ENCODE measurements around the gene MALL. TPM values are rescaled to one million over a fixed set of nuclear protein-coding genes. Genes with fewer than 3 reads are reported as not detected.
"Not testable (repeated sequence)": the region's sequence is repeated elsewhere in the genome, so short reads cannot be mapped to it uniquely, and the experiment has no call there.

MALL gene
- total RNA-seq, 2 experiments from 2014 or later = not detected

DNA sequence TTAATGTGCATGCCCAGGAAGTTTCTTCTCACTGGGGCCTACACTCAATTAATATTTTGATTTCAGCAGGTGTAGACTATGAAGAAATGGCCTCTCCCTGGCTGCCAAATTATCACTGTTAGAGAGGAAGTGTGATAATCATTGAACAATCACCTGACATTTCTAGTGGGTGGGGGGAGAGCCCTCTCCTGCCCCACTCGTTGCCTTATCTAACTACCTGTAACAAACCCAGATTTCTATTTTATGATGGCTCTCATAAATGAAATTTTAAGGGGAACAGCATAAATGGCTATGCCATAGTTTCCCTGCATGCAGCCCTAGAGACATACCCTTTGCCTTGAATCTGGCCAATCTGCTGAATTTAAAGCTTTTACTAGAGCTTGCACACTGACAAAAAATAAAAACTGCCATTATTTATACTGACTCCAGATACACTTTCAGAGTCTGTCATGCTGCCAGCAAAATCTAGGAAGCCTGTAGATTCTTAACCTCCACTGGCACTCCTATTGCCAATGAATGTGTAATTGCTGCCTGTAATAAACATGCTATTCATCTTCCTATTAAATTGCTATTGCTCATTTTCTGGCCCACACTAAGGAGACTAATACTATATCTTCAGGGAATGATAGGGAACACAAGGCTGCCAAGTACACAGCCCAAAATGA lies 55.8 kb downstream of the MALL start:
- H3K4me3 Mint-ChIP-seq; H3K4me1 Mint-ChIP-seq; H3K27ac Mint-ChIP-seq; H3K27me3 Mint-ChIP-seq; H3K9me3 Mint-ChIP-seq; ATAC-seq (ENCODE audit: low read depth); DNase-seq; H3K36me3 Mint-ChIP-seq; POLR2A ChIA-PET: not testable (repeated sequence)

DNA sequence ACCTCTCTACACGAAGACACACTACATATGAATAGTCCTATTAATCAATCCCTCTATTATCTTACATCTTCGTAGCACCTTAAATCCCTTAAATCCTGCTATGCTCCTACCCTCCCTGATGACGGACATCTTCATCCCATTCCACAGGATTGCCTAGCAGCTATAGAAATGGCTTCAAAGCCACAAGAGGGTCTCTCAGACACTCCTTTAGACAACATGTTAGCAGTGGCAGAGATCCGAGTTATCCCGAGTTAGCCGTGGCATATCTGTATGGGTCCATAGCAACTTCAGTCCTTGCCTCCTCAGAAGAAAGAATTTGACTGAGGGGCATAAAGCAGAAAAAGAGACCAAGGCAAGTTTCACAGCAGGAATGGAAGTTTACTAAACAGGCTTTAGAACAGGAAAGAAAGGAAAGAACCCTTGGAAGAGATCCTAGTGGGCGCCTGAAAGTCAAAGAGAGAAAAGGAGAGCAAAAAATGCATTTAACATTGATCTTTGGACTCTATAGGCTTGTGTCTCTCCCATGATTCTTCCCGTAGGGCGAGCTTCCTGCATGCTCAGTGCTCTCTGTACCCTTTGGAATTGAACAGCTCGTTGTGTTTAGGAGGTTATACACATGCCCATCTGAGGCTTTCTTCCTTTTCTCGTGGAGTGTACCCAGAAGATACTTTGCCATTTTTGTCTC lies 56.5 kb downstream of the MALL start:
- H3K4me3 Mint-ChIP-seq; DNase-seq; H3K4me1 Mint-ChIP-seq; POLR2A ChIA-PET; H3K27ac Mint-ChIP-seq; H3K9me3 Mint-ChIP-seq; H3K36me3 Mint-ChIP-seq; H3K27me3 Mint-ChIP-seq; ATAC-seq (ENCODE audit: low read depth): not testable (repeated sequence)

DNA sequence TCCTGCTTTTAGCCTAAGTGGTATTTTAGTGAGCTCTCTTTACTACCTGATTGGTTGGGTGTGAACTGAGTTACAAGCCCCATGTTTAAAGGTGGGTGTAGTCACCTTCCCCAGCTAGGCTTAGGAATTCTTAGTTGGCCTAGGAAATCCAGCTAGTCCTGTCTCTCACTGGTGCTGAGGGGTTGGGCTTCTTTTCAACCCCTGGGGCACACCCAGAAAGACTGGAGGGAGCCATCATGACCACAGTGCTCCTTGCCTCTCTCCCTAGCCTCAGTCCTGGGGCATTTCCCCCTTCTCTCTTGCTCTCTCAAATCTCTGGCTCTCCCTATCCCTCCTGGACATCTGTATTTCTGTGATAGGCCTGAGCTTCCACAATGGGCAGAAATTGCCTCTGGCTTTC lies 57.6 kb downstream of the MALL start:
- H3K27ac Mint-ChIP-seq; H3K4me3 Mint-ChIP-seq; H3K36me3 Mint-ChIP-seq; ATAC-seq (ENCODE audit: low read depth); DNase-seq; H3K9me3 Mint-ChIP-seq; POLR2A ChIA-PET; H3K4me1 Mint-ChIP-seq; H3K27me3 Mint-ChIP-seq: not testable (repeated sequence)

DNA sequence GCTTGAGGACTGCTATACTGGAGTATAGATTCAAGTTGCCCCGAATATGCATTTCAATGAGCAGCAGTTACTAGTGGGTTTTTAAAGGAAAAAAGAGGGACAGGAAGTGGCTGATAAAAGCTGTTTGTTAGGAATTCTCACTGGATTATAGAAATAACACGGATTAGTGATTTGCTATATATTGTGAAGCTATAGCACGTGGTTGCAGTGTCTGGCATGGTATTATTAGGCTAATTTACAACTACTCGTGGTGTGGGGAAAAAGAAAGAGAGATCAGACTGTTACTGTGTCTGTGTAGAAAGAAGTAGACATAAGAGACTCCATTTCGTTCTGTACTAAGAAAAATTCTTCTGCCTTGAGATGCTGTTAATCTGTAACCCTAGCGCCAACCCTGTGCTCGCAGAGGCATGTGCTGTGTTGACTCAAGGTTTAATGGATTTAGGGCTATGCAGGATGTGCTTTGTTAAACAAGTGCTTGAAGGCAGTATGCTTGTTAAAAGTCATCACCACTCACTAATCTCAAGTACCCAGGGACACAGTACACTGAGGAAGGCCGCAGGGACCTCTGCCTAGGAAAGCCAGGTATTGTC lies 59.7 kb downstream of the MALL start:
- H3K36me3 Mint-ChIP-seq; H3K27me3 Mint-ChIP-seq; DNase-seq; ATAC-seq (ENCODE audit: low read depth); H3K4me3 Mint-ChIP-seq; H3K9me3 Mint-ChIP-seq; H3K27ac Mint-ChIP-seq; H3K4me1 Mint-ChIP-seq; POLR2A ChIA-PET: not testable (repeated sequence)

DNA sequence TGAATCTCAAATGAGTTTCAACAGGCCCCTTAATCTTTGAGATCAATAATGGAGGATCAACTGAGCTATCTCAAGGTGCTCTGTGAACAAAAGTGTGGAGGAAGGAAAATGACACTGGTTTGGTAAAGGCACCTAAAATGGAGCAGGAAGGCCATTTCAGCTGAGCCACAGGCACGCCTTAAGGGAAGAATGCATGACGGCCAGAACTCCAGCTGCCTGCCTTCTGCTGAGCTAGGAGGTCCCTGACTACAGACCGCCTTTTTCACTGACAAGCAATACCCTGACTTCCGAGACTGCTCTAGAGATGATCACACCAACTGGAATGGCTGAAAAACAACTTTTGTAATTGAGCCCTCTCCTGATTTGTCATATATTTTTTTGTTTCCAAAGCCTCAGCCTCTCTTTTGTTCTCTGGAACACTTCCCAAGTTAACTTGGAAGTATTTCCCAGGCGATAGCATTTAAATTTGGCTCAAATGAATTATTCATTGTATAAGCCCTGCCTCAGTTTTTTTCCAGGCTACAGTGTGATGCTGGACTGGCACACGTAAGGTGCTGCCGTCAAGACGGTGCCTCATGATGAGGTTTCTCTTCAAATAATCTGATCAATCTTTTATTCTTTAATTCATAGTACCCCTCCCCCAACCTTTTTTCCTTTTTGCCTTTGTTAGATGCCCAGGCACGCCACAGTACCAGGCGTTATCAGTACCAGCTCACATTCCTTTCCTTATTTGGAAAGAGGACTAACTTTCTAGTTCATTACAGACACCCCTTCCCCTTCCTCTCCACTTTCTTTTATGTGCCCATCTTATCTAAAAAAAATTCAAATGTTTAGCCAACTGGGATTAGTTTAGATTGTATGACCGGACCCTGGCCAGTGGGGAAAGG lies 60.9 kb downstream of the MALL start:
- H3K36me3 Mint-ChIP-seq; H3K4me1 Mint-ChIP-seq; POLR2A ChIA-PET; H3K4me3 Mint-ChIP-seq; H3K9me3 Mint-ChIP-seq; H3K27ac Mint-ChIP-seq; H3K27me3 Mint-ChIP-seq; DNase-seq; ATAC-seq (ENCODE audit: low read depth): not testable (repeated sequence)

DNA sequence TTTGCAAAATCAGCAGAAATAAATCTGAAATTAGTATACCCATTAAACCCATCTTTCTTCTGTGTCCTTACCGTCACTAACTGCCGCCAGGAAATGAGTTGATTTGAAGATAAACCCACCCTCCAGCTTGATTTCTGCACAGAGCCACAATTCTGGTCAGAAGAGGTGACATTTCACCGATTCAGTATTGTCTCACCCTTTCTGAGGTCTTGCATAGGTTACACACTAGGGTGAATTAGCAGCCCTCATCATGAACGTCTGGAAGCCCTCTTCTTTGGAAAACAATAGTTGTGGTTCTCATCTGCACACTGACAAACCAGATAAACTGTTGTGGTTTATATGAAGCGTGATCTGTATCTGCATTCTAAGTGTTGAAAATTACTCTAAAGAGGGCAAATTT lies 61.9 kb downstream of the MALL start:
- H3K9me3 Mint-ChIP-seq, H3K27me3 Mint-ChIP-seq, H3K4me3 Mint-ChIP-seq, H3K36me3 Mint-ChIP-seq, DNase-seq, H3K4me1 Mint-ChIP-seq, POLR2A ChIA-PET, H3K27ac Mint-ChIP-seq: not testable (repeated sequence)
- ATAC-seq (ENCODE audit: low read depth) = peak; percentile 74

DNA sequence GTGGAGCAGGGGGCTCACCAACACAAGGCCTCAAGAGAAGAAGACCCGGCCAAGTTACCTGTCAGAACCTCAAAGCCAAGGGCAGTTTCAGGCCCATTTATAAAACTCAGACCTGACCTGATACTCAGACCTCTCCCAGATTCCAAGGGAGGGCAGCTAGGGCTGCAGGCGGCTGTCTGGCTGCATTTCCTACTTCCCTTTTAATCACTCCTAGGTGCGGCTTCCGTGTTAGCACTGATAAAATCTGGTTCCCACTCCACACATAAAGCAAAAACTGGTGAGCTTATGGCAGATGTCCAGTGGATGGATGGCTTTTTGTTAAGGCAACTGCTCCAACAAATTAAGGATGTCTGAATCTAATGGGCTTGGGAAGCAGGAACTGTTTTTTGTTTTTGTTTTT lies 63.5 kb downstream of the MALL start:
- H3K36me3 Mint-ChIP-seq; H3K9me3 Mint-ChIP-seq; H3K27me3 Mint-ChIP-seq; POLR2A ChIA-PET; H3K27ac Mint-ChIP-seq; ATAC-seq (ENCODE audit: low read depth); H3K4me1 Mint-ChIP-seq; DNase-seq; H3K4me3 Mint-ChIP-seq: not testable (repeated sequence)

DNA sequence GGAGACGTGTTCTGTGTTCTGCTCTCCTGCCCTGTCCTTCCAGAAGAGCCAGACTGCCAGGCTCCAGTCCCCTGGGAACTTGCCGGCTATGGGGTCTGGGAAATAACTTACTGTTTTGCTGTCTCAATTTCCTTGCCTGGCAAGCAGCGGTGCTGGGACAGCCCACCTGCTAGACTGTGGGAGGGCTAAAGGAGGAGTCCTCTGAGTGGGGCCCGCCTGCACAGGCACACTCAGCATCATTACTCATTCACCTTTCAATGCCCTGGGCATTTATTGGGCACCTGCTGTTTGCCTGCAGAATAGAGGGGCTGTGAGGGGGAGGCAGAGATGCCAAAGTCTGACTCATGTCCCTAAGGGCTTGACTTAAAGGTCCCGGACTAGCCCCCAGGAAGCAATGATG lies 65.4 kb downstream of the MALL start:
- ATAC-seq (ENCODE audit: low read depth); H3K4me1 Mint-ChIP-seq; POLR2A ChIA-PET; H3K36me3 Mint-ChIP-seq; H3K4me3 Mint-ChIP-seq; H3K27me3 Mint-ChIP-seq; H3K9me3 Mint-ChIP-seq; DNase-seq; H3K27ac Mint-ChIP-seq: not testable (repeated sequence)

DNA sequence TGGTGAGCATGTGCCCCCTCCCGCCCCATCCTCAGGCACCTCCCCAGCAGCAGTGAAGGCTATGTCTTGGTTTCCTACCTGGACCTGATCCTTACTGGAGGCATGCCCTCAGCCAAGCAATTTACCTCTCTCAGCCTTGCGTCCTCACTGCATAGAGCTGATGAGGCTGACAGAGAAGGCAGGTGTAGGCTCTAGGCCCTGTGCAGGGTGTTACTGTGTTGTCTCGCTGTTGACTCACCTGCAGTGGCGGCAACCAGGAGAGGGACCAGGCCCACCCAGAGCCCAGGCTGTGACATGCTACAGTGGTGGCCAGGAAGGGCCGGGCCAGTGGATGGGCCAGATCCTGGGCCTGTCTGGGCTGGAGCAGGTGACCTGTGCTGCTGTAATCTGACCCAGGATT lies 65.9 kb downstream of the MALL start:
- POLR2A ChIA-PET; ATAC-seq (ENCODE audit: low read depth); H3K4me3 Mint-ChIP-seq; H3K36me3 Mint-ChIP-seq; H3K27ac Mint-ChIP-seq; DNase-seq; H3K4me1 Mint-ChIP-seq; H3K9me3 Mint-ChIP-seq; H3K27me3 Mint-ChIP-seq: not testable (repeated sequence)

DNA sequence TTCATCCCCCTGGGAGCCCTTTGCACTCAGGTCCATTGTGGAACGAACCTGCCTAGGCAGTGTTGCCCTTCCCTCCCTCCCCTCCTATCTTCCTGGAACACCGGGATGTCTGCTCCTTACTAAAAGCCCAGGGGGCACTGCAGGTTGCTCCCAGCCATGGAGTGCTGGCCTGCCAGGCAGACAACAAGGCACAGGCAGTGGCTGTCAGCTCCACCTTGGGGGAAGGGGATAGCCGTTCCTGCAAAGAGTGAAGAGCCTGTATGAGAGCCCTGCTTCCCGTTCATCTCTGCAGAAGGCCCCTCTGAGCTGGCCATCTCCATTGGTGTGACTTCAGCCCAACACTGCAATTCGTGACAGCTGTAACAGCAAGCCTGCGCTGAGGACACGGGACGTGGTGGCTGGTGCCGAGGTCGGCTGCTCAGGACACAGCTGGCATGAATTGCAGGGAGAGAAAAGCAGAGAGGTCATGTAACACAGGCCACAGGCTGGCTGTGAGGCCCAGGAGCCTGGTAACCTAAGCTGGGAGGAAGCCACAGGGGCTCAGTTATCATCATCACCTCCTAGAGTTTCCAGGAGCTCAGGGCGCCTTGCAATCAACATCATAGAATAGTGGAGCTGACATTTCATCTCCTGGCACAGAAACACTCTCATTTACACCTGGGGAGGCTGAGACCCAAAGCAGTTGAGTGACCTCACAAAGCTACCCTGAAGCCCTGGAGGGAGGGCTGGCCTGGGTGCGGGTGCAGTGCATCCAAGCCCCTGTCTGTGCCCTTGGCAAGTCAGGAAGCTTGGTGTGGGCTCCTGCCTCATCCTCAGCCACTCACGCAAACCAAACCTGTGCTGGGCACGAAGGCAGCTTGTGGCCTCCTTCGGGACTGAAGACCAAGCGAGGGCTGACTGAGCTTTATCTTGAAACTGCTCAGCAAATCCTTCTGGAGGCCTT lies 67.1 kb downstream of the MALL start:
- H3K27me3 Mint-ChIP-seq; POLR2A ChIA-PET; DNase-seq; ATAC-seq (ENCODE audit: low read depth); H3K36me3 Mint-ChIP-seq; H3K4me3 Mint-ChIP-seq; H3K27ac Mint-ChIP-seq; H3K4me1 Mint-ChIP-seq; H3K9me3 Mint-ChIP-seq: not testable (repeated sequence)

DNA sequence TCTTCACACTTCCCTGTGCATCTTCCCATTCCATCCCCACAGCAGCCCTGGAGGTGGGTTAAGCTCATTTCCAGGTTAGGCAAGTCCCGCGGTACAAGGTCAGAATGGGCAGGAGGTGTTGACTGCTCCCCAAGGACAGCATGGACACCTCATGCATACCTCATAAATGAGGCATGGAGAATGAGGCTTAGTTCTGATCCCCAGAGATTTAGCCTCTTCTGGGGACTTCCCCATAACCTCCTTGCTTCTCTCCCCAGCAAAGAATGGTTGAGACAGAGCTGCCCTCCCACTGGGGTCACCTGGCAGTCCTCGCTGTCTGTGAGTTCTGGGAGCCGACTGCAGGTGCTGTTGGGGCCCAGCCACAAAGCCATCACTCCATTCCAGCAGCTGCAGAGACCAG lies 68.4 kb downstream of the MALL start:
- H3K9me3 Mint-ChIP-seq, POLR2A ChIA-PET, H3K4me3 Mint-ChIP-seq: not testable (repeated sequence)

DNA sequence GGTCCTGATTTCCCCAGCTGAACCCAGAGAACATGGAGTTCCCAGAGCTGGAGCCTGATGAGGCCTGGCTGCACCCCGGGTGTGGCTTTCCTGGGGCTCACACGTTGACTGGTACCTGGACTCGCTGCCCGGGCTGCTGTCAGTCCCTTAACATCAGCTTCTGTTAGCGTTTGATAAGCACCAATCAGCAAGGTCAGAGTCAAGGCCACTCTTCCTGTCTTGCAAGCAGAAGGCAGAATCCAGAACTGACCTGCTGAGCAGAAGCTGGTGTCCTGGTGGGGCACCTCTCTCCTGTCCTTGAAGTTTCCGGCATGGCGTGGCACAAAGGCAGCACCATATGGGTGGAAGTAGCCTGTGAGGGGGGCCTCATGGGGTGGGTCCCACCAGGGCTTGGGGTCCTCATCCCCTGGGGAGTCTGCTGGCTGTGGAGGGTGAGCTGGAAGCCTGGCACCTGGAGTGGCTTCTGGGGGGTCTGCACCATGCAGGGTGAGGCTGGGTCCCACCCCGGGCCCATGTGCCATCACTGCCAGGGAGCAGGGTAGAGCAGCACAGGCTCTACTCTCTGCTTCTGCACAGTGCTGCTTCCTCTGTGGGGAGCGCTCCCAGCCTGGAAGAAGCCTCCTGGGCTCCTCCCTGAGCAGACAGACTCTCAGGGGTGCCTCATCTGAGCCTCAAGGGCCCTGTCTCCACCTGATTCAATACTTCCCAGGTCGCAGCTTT lies 73.5 kb downstream of the MALL start:
- POLR2A ChIA-PET; ATAC-seq (ENCODE audit: low read depth); H3K4me3 Mint-ChIP-seq; H3K36me3 Mint-ChIP-seq; H3K27me3 Mint-ChIP-seq; DNase-seq; H3K9me3 Mint-ChIP-seq; H3K27ac Mint-ChIP-seq; H3K4me1 Mint-ChIP-seq: not testable (repeated sequence)

More for the DNA sequence above, 68.4 kb downstream of the MALL start:
- not testable (repeated sequence) for H3K27ac Mint-ChIP-seq; H3K27me3 Mint-ChIP-seq; H3K4me1 Mint-ChIP-seq; H3K36me3 Mint-ChIP-seq; DNase-seq; ATAC-seq (ENCODE audit: low read depth)
